C4-2B (cell line): ENCODE measurements around the gene CTCFL.

Source experiments
- ZFX ChIP-seq: fragments of 450-650 bp; IDR thresholded peaks from 2 replicates; pipeline ENCODE4 v1.6.1; 2017
- TF ChIP-seq, protein P1 (sequence below): fragments of 450-650 bp; conservative IDR thresholded peaks from 2 replicates; pipeline ENCODE4 v1.5.1; 2017; ENCODE audit warnings: mild to moderate bottlenecking

DNA sequence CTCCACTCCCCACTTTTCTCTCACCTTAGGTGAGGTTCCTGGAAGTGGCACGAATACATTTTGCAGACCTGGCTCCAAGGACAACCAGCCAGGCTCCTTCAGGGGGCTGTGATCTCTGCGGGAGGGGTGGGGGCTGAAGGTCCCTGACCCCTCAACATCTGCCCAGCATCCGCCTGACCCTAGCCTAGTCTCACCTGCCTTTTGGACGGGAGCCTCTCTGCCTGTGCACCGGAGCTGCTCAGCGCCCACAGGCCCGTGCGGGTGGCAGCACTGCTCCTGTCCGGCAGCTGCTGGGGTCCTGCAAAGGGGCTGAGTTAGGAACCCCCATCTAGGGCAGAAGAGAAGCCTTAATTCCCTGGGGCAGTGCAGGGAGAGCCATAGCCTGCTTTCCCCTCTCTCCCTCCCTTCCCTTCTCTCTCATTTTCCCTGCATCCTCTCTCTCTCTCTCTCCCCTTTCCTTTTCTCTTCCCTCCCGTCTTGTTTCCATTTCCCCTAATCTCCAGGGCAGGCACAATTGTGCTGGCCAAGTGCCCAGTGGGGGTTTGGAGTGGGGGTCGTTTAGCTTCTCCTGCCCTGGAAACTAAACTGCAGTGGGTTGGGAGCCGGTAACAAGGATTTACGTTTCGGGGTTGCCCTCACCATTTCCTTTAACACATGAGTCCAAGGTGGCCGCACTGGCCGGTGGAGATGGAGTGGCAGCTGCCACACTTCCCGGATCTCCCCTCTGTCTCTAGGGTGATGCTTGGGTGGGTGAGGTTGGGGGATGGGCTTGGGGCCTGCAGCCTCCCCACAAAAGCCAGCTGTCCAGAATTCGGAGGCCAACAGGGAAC is 54.1 kb downstream of the CTCFL start:
- TF ChIP-seq, protein P1, sequence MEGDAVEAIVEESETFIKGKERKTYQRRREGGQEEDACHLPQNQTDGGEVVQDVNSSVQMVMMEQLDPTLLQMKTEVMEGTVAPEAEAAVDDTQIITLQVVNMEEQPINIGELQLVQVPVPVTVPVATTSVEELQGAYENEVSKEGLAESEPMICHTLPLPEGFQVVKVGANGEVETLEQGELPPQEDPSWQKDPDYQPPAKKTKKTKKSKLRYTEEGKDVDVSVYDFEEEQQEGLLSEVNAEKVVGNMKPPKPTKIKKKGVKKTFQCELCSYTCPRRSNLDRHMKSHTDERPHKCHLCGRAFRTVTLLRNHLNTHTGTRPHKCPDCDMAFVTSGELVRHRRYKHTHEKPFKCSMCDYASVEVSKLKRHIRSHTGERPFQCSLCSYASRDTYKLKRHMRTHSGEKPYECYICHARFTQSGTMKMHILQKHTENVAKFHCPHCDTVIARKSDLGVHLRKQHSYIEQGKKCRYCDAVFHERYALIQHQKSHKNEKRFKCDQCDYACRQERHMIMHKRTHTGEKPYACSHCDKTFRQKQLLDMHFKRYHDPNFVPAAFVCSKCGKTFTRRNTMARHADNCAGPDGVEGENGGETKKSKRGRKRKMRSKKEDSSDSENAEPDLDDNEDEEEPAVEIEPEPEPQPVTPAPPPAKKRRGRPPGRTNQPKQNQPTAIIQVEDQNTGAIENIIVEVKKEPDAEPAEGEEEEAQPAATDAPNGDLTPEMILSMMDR = no peak
- no peak for TF ChIP-seq ZFX
